Body of pancreas (tissue), 4 donors: ENCODE results near the gene AGBL4.

Experiments used
- CTCF ChIP-seq, 7 experiments: fragments of 450-650 bp in 4 of 7; fragments of 200-600 bp in 3 of 7; sonication (generic) in 3 of 7; IDR thresholded peaks; one replicate each; pipeline ENCODE4 v1.5.1; 2016 to 2019; ENCODE audit warnings: antibody characterized with exemption in 7 of 7
- POLR2A ChIP-seq, 3 donors: fragments of 450-650 bp; IDR thresholded peaks; one replicate each; pipeline ENCODE4 v1.6.1; 2016; ENCODE audit warnings: antibody characterized with exemption in 3 of 3, mild to moderate bottlenecking in 2 of 3

GRCh38 chr1:48668339-48668738, 1355.4 kb downstream of the AGBL4 start:
- no peak for TF ChIP-seq CTCF (IDR thresholded peaks at IDR 0.05)
- no peak for TF ChIP-seq POLR2A (IDR thresholded peaks at IDR 0.05)
